Measurements from ENCODE around the gene HTR3B.

The HTR3B gene

GRCh38 chr11:113992459-113993110, 88.0 kb downstream of the HTR3B start:
- no peak for DNase-seq

DNA sequence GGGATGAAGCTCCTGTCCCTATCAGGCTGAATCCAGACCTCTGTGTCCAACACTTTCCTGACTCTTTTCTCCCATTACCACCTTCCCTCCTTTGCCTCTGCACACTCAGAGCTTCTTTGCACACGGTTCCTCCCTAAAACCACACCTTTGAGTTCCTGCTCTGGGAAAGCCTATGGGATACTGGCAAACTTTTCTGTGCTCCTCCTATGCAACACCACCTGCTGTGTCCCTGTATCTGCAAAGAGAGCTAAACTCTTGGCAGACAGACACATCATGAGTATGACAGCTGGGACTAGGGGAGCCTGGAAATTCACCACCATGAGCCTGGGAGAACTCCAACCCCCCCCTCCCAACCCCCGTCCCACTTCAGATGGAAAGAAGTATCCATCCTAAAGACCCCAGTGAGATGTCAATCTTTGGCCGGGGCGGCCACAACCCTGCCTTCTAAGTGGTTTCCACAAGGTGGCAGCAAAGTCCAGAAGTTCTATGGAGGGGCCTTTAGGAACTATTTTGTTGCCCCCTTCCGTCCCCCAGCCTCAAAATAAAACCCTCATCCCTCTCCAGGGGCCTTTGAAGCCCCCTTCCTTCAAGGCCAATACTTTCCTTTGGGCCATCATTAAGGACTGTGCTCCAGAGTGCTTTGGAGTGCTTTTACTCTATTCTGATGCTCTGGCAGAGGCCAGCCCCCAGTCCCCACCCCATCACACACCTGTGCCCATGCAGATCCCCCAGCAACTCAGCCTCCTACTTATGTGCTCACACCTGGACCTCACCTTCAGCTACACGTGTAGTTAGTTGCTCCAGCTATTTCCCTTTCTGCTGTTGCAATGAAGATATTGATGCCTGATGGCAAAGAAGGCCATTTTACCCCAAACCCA, 89.7 kb downstream of the HTR3B start:
- no peak for DNase-seq

Measured in left hindlimb (tissue), 1 donor.